ENCODE results near the gene ATG16L1.
"Not testable (repeated sequence)": the region's sequence is repeated elsewhere in the genome, so short reads cannot be mapped to it uniquely, and the experiment has no call there.

The ATG16L1 gene

GRCh38 chr2:233325256-233325655, 73.8 kb downstream of the ATG16L1 start:
- WGBS, 2 experiments = 82 to 83% methylated on average over 4 of the region's 4 CpGs
- Histone ChIP-seq H3K36me3 (ENCODE audit: control insufficient read depth, insufficient read depth, low read length) (no peaks in the 10 kb centered on the region), H3K27me3 (ENCODE audit: control insufficient read depth, insufficient read depth, low read length, poor library complexity, severe bottlenecking) (peaks cover 99% of the 10 kb centered on the region)

GRCh38 chr2:233325814-233326213, 74.3 kb downstream of the ATG16L1 start:
- Histone ChIP-seq H3K27ac (ENCODE audit: insufficient read depth, low read depth, low read length, poor library complexity, severe bottlenecking) (no peak overlapping the region), H3K9me3 (ENCODE audit: control insufficient read depth, low read length) (no peaks in the 10 kb centered on the region), H3K27me3 (ENCODE audit: control insufficient read depth, insufficient read depth, low read length, poor library complexity, severe bottlenecking) (peaks cover 99% of the 10 kb centered on the region), H3K36me3 (ENCODE audit: control insufficient read depth, insufficient read depth, low read length) (no peaks in the 10 kb centered on the region), H3K4me1 (ENCODE audit: control insufficient read depth, insufficient read depth, low read length) (peaks cover 8% of the 10 kb centered on the region), H3K4me3 (ENCODE audit: insufficient read depth, low read depth, low read length) (no peak overlapping the region)
- 78 to 81% methylated on average over 10 of the region's 10 CpGs for WGBS, 2 experiments

More at GRCh38 chr2:233325256-233325655, 73.8 kb downstream of the ATG16L1 start:
- Histone ChIP-seq H3K27ac (ENCODE audit: insufficient read depth, low read depth, low read length, poor library complexity, severe bottlenecking) (no peak overlapping the region), H3K9me3 (ENCODE audit: control insufficient read depth, low read length) (no peaks in the 10 kb centered on the region), H3K4me1 (ENCODE audit: control insufficient read depth, insufficient read depth, low read length) (peaks cover 8% of the 10 kb centered on the region), H3K4me3 (ENCODE audit: insufficient read depth, low read depth, low read length) (no peak overlapping the region)

- WGBS, 2 experiments = 89 to 92% methylated on average over 8 of the region's 8 CpGs
- H3K27ac ChIP-seq (ENCODE audit: insufficient read depth, low read depth, low read length, poor library complexity, severe bottlenecking) = no peak overlapping the region
- H3K36me3 ChIP-seq (ENCODE audit: control insufficient read depth, insufficient read depth, low read length) = no peaks in the 10 kb centered on the region
- peaks cover 8% of the 10 kb centered on the region for H3K4me1 ChIP-seq (ENCODE audit: control insufficient read depth, insufficient read depth, low read length)
- H3K9me3 ChIP-seq (ENCODE audit: control insufficient read depth, low read length) = no peaks in the 10 kb centered on the region
- no peak overlapping the region for H3K4me3 ChIP-seq (ENCODE audit: insufficient read depth, low read depth, low read length)
- H3K27me3 ChIP-seq (ENCODE audit: control insufficient read depth, insufficient read depth, low read length, poor library complexity, severe bottlenecking) = peaks cover 99% of the 10 kb centered on the region
Measured at GRCh38 chr2:233326500-233326899, 75.0 kb downstream of the ATG16L1 start.

- Histone ChIP-seq H3K4me3 (ENCODE audit: insufficient read depth, low read depth, low read length) (no peak overlapping the region), H3K4me1 (ENCODE audit: control insufficient read depth, insufficient read depth, low read length) (peaks cover 8% of the 10 kb centered on the region), H3K27me3 (ENCODE audit: control insufficient read depth, insufficient read depth, low read length, poor library complexity, severe bottlenecking) (peaks cover 100% of the 10 kb centered on the region), H3K27ac (ENCODE audit: insufficient read depth, low read depth, low read length, poor library complexity, severe bottlenecking) (no peak overlapping the region), H3K36me3 (ENCODE audit: control insufficient read depth, insufficient read depth, low read length) (no peaks in the 10 kb centered on the region), H3K9me3 (ENCODE audit: control insufficient read depth, low read length) (no peaks in the 10 kb centered on the region)
- 74 to 86% methylated on average over 4 of the region's 4 CpGs for WGBS, 2 experiments
Measured at GRCh38 chr2:233328922-233329321, 77.4 kb downstream of the ATG16L1 start.

- H3K9me3 ChIP-seq (ENCODE audit: control insufficient read depth, low read length) = no peaks in the 10 kb centered on the region
- H3K36me3 ChIP-seq (ENCODE audit: control insufficient read depth, insufficient read depth, low read length) = no peaks in the 10 kb centered on the region
- H3K27me3 ChIP-seq (ENCODE audit: control insufficient read depth, insufficient read depth, low read length, poor library complexity, severe bottlenecking) = peaks cover 100% of the 10 kb centered on the region
- no peak overlapping the region for H3K4me3 ChIP-seq (ENCODE audit: insufficient read depth, low read depth, low read length)
- H3K27ac ChIP-seq (ENCODE audit: insufficient read depth, low read depth, low read length, poor library complexity, severe bottlenecking) = no peak overlapping the region
- peaks cover 8% of the 10 kb centered on the region for H3K4me1 ChIP-seq (ENCODE audit: control insufficient read depth, insufficient read depth, low read length)
- WGBS, 2 experiments = 28 to 29% methylated on average over 7 of the region's 7 CpGs
Measured at GRCh38 chr2:233329489-233330135, 78.1 kb downstream of the ATG16L1 start.

GRCh38 chr2:233331536-233331935, 80.1 kb downstream of the ATG16L1 start:
- Histone ChIP-seq H3K27me3 (ENCODE audit: control insufficient read depth, insufficient read depth, low read length, poor library complexity, severe bottlenecking) (peaks cover 100% of the 10 kb centered on the region), H3K27ac (ENCODE audit: insufficient read depth, low read depth, low read length, poor library complexity, severe bottlenecking) (no peak overlapping the region), H3K36me3 (ENCODE audit: control insufficient read depth, insufficient read depth, low read length) (no peaks in the 10 kb centered on the region), H3K4me3 (ENCODE audit: insufficient read depth, low read depth, low read length) (no peak overlapping the region), H3K4me1 (ENCODE audit: control insufficient read depth, insufficient read depth, low read length) (peaks cover 8% of the 10 kb centered on the region), H3K9me3 (ENCODE audit: control insufficient read depth, low read length) (no peaks in the 10 kb centered on the region)
- 91 to 94% methylated on average over 15 of the region's 15 CpGs for WGBS, 2 experiments

GRCh38 chr2:233332125-233332524, 80.7 kb downstream of the ATG16L1 start:
- Histone ChIP-seq H3K27ac (ENCODE audit: insufficient read depth, low read depth, low read length, poor library complexity, severe bottlenecking) (no peak overlapping the region), H3K27me3 (ENCODE audit: control insufficient read depth, insufficient read depth, low read length, poor library complexity, severe bottlenecking) (peaks cover 100% of the 10 kb centered on the region), H3K4me1 (ENCODE audit: control insufficient read depth, insufficient read depth, low read length) (peaks cover 8% of the 10 kb centered on the region), H3K9me3 (ENCODE audit: control insufficient read depth, low read length) (no peaks in the 10 kb centered on the region), H3K4me3 (ENCODE audit: insufficient read depth, low read depth, low read length) (no peak overlapping the region), H3K36me3 (ENCODE audit: control insufficient read depth, insufficient read depth, low read length) (no peaks in the 10 kb centered on the region)
- 89 to 92% methylated on average over 4 of the region's 4 CpGs for WGBS, 2 experiments

GRCh38 chr2:233334915-233335314, 83.4 kb downstream of the ATG16L1 start:
- 94 to 96% methylated on average over 11 of the region's 11 CpGs for WGBS, 2 experiments
- H3K4me3 ChIP-seq (ENCODE audit: insufficient read depth, low read depth, low read length) = no peak overlapping the region
- no peaks in the 10 kb centered on the region for H3K9me3 ChIP-seq (ENCODE audit: control insufficient read depth, low read length)
- H3K27me3 ChIP-seq (ENCODE audit: control insufficient read depth, insufficient read depth, low read length, poor library complexity, severe bottlenecking) = peaks cover 98% of the 10 kb centered on the region
- H3K27ac ChIP-seq (ENCODE audit: insufficient read depth, low read depth, low read length, poor library complexity, severe bottlenecking) = no peak overlapping the region
- H3K4me1 ChIP-seq (ENCODE audit: control insufficient read depth, insufficient read depth, low read length) = no peaks in the 10 kb centered on the region
- no peaks in the 10 kb centered on the region for H3K36me3 ChIP-seq (ENCODE audit: control insufficient read depth, insufficient read depth, low read length)

- 93 to 95% methylated on average over 13 of the region's 13 CpGs for WGBS, 2 experiments
- H3K27me3 ChIP-seq (ENCODE audit: control insufficient read depth, insufficient read depth, low read length, poor library complexity, severe bottlenecking) = peaks cover 86% of the 10 kb centered on the region
Measured at GRCh38 chr2:233336091-233336490, 84.6 kb downstream of the ATG16L1 start.

GRCh38 chr2:233336541-233336940, 85.1 kb downstream of the ATG16L1 start:
- no peaks in the 10 kb centered on the region for H3K9me3 ChIP-seq (ENCODE audit: control insufficient read depth, low read length)
- no peak overlapping the region for H3K27ac ChIP-seq (ENCODE audit: insufficient read depth, low read depth, low read length, poor library complexity, severe bottlenecking)
- WGBS, 2 experiments = 89 to 91% methylated on average over 5 of the region's 5 CpGs
- H3K4me3 ChIP-seq (ENCODE audit: insufficient read depth, low read depth, low read length) = no peak overlapping the region
- no peaks in the 10 kb centered on the region for H3K36me3 ChIP-seq (ENCODE audit: control insufficient read depth, insufficient read depth, low read length)
- H3K4me1 ChIP-seq (ENCODE audit: control insufficient read depth, insufficient read depth, low read length) = no peaks in the 10 kb centered on the region
- peaks cover 82% of the 10 kb centered on the region for H3K27me3 ChIP-seq (ENCODE audit: control insufficient read depth, insufficient read depth, low read length, poor library complexity, severe bottlenecking)

More at GRCh38 chr2:233336091-233336490, 84.6 kb downstream of the ATG16L1 start:
- H3K4me3 ChIP-seq (ENCODE audit: insufficient read depth, low read depth, low read length); H3K36me3 ChIP-seq (ENCODE audit: control insufficient read depth, insufficient read depth, low read length); H3K4me1 ChIP-seq (ENCODE audit: control insufficient read depth, insufficient read depth, low read length); H3K9me3 ChIP-seq (ENCODE audit: control insufficient read depth, low read length); H3K27ac ChIP-seq (ENCODE audit: insufficient read depth, low read depth, low read length, poor library complexity, severe bottlenecking): not testable (repeated sequence)
